HG02884 (cell line): Measurements from ENCODE around the gene DUXA.

Experiments
- ATAC-seq: cut with Tn5 transposase; IDR thresholded peaks from one replicate; pipeline ENCODE4 v1.9.1; 2021; ENCODE audit warnings: mild to moderate bottlenecking, moderate library complexity; ENCODE audit not compliant: unreplicated experiment

DUXA gene

DNA sequence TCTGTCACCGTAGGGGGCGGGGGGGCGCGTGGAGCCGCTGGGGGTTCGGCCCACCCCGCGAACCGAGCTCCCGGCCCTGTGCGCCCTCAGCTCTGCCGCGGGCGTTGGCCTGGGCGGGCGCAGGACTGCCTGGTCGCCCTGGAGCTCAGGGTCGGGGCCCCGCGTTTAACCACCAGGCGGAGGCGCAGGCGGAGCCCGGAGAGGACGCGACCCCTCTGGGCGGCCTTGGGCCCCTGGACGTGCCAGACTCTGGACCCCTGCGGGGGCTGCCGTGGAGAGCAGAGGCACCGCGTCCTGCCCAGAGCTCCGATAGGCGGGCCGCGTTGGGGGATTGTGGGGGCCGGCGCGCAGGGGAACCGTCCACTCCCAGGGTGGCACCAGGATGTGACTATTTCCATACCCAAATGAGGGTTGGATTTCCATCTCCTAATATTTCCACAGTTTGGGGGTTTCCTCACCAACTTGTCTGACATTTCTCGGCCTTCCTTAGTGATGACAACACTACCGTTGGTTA is 60.5 kb downstream of the DUXA start:
- no peak for ATAC-seq

DNA sequence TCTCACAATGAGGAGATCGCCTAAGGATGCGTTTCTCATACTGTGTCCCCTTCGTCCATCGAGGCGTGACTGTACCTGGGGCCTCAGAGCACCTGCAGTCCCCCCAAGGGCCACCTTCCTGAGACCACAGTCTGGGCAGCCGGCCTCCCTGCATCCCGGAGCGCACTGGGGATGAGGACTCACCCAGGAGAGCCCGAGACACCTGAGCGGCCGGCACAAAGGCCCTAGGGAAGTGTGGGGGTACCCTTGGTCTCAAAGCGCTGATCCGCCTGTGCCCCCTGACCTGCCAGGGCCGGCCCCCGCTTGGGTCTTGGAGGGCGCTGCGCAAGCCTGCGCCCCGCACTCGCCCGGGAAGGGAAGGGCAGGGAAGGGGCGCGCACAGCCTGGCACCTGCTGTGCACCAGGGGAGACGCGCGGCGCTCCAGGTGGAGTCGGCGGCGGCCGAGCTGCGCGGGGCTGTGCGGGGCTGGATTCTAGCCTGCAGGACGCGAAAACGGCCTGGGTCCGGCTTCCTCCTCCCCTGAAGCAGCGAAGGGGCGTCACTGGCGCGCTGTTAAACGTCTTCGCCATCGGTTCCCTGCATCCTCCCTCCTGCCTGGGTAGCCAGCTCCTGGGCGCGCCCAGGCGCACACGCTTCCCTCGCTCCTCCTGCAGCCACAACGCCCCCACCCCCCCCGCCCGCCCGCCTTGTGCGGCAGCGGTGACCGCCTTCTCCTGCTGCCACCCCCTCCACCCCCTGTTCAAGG is 61.1 kb downstream of the DUXA start:
- ATAC-seq, result no peak
